ENCODE results near the gene C2CD3. TPM values are rescaled to one million over a fixed set of nuclear protein-coding genes. Genes with fewer than 3 reads are reported as not detected.

Gene C2CD3
- total and polyA plus RNA-seq, 9 of the 15 experiments (the other 6 are each of a cell fraction or from before 2014, with no cell fraction given) = 4.4 to 20.2 (median 15.4) TPM

DNA sequence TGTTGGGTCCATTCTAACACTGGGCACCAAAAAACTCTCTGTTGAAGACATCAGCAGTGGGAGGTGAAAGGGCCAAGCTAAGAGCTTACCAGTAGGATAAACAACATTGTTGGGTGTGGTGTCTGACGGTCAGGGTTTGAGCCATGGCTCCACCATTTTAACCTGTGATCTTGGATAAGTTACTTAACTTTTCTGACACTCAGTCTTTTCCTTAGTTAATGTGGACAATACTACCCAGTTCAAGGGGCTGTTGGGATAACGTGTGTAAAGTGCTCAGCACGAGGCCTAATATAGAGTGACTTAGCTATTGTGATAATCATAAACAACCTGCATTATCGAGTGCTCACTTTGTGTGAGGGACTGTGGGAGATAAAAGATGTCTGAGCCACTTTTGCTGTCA lies 168.0 kb downstream of the C2CD3 start (continued):
- TF ChIP-seq HSF4 (CRISPR knock-in tag; IDR thresholded peaks at IDR 0.05; ENCODE audit: borderline replicate concordance) = peak; percentile 63; the same call in 1 of the 2 replicates
- TF ChIP-seq ZNF707 (CRISPR knock-in tag; conservative IDR thresholded peaks at IDR 0.05) = no peak
- 0 out of 2 replicates have a peak, but pooled peaks have one; percentile 68 for TF ChIP-seq IFI16 (CRISPR knock-in tag; IDR thresholded peaks at IDR 0.05)
- TF ChIP-seq, protein P1, sequence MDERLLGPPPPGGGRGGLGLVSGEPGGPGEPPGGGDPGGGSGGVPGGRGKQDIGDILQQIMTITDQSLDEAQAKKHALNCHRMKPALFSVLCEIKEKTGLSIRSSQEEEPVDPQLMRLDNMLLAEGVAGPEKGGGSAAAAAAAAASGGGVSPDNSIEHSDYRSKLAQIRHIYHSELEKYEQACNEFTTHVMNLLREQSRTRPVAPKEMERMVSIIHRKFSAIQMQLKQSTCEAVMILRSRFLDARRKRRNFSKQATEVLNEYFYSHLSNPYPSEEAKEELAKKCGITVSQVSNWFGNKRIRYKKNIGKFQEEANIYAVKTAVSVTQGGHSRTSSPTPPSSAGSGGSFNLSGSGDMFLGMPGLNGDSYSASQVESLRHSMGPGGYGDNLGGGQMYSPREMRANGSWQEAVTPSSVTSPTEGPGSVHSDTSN (CRISPR knock-in tag; IDR thresholded peaks at IDR 0.05; ENCODE audit: low read depth) = no peak
- TF ChIP-seq, protein P1 (tag; conservative IDR thresholded peaks at IDR 0.05; ENCODE audit: low read depth) = 0 out of 2 replicates have a peak, but pooled peaks have one; percentile 9
- no peak for TF ChIP-seq ZNF75A (CRISPR knock-in tag; IDR thresholded peaks at IDR 0.05)
- no peak for TF ChIP-seq ETV6 (IDR thresholded peaks at IDR 0.05; ENCODE audit: borderline replicate concordance in 1 of 2, low read depth in 2 of 2, low read length in 1 of 2)
- TF ChIP-seq ETV6 (CRISPR knock-in tag; IDR thresholded peaks at IDR 0.05; ENCODE audit: borderline replicate concordance) = no peak
- no peak for TF ChIP-seq EP300 (IDR thresholded peaks at IDR 0.05; ENCODE audit: low read length)
- TF ChIP-seq SAFB (IDR thresholded peaks at IDR 0.05; ENCODE audit: borderline replicate concordance, low read depth, low read length) = no peak
- TF ChIP-seq HINFP (tag; conservative IDR thresholded peaks at IDR 0.05; ENCODE audit: low read depth) = peak; percentile 49; the same call in 1 of the 2 replicates
- no peak for TF ChIP-seq PCBP1 (IDR thresholded peaks at IDR 0.05; ENCODE audit: low read depth, low read length, poor library complexity, severe bottlenecking)
- TF ChIP-seq KDM2B (CRISPR knock-in tag; IDR thresholded peaks at IDR 0.05) = no peak
- TF ChIP-seq GTF2A2 (tag; IDR thresholded peaks at IDR 0.05) = 0 out of 2 replicates have a peak, but pooled peaks have one; percentile 50
- TF ChIP-seq DACH1 (IDR thresholded peaks at IDR 0.05; ENCODE audit: partially characterized antibody) = no peak
- peak; percentile 19; the same call in 1 of the 2 replicates for TF ChIP-seq ETV1 (tag; conservative IDR thresholded peaks at IDR 0.05; ENCODE audit: low read depth)
- no peak for TF ChIP-seq MNT (conservative IDR thresholded peaks at IDR 0.05)
- TF ChIP-seq, protein P2, sequence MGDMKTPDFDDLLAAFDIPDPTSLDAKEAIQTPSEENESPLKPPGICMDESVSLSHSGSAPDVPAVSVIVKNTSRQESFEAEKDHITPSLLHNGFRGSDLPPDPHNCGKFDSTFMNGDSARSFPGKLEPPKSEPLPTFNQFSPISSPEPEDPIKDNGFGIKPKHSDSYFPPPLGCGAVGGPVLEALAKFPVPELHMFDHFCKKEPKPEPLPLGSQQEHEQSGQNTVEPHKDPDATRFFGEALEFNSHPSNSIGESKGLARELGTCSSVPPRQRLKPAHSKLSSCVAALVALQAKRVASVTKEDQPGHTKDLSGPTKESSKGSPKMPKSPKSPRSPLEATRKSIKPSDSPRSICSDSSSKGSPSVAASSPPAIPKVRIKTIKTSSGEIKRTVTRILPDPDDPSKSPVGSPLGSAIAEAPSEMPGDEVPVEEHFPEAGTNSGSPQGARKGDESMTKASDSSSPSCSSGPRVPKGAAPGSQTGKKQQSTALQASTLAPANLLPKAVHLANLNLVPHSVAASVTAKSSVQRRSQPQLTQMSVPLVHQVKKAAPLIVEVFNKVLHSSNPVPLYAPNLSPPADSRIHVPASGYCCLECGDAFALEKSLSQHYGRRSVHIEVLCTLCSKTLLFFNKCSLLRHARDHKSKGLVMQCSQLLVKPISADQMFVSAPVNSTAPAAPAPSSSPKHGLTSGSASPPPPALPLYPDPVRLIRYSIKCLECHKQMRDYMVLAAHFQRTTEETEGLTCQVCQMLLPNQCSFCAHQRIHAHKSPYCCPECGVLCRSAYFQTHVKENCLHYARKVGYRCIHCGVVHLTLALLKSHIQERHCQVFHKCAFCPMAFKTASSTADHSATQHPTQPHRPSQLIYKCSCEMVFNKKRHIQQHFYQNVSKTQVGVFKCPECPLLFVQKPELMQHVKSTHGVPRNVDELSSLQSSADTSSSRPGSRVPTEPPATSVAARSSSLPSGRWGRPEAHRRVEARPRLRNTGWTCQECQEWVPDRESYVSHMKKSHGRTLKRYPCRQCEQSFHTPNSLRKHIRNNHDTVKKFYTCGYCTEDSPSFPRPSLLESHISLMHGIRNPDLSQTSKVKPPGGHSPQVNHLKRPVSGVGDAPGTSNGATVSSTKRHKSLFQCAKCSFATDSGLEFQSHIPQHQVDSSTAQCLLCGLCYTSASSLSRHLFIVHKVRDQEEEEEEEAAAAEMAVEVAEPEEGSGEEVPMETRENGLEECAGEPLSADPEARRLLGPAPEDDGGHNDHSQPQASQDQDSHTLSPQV (IDR thresholded peaks at IDR 0.05) = peak; percentile 95
